ENCODE measurements around the gene GNAZ.

GNAZ gene

GRCh38 chr22:23144432-23144831, 74.1 kb downstream of the GNAZ start:
- DNase-seq (ENCODE audit: low read depth, low spot score) = no peak
- in situ Hi-C loops (cut with HindIII; ENCODE audit: low sequenced_read_pairs) = no loop called here
- no peak overlapping the region for H3K4me3 ChIP-seq (ENCODE audit: low read depth, low read length)
- no peak for TF ChIP-seq CTCF (IDR thresholded peaks at IDR 0.05; ENCODE audit: low read depth, low read length)

- peak; percentile 98 for DNase-seq (ENCODE audit: low read depth, low spot score)
- no peak for TF ChIP-seq CTCF (IDR thresholded peaks at IDR 0.05; ENCODE audit: low read depth, low read length)
- in situ Hi-C loops (cut with HindIII; ENCODE audit: low sequenced_read_pairs) = no loop called here
- H3K4me3 ChIP-seq (ENCODE audit: low read depth, low read length) = peak within 1 kb of the TSS; percentile 59
Observed at GRCh38 chr22:23144932-23145877, 74.9 kb downstream of the GNAZ start, which contains the start of gene RAB36. Gene RAB36, plus strand, starts transcription at chr22:23145477. Its CDS starts 1,140 bp downstream, at chr22:23146617.

GRCh38 chr22:23145878-23146470, 75.7 kb downstream of the GNAZ start:
- in situ Hi-C loops (cut with HindIII; ENCODE audit: low sequenced_read_pairs) = no loop called here
- no peak for TF ChIP-seq CTCF (IDR thresholded peaks at IDR 0.05; ENCODE audit: low read depth, low read length)
- DNase-seq (ENCODE audit: low read depth, low spot score) = no peak
- H3K4me3 ChIP-seq (ENCODE audit: low read depth, low read length) = peak overlapping the region; percentile 59

GRCh38 chr22:23146478-23147205, 76.3 kb downstream of the GNAZ start:
- no peak for DNase-seq (ENCODE audit: low read depth, low spot score)
- H3K4me3 ChIP-seq (ENCODE audit: low read depth, low read length) = no peak overlapping the region
- TF ChIP-seq CTCF (IDR thresholded peaks at IDR 0.05; ENCODE audit: low read depth, low read length) = no peak
- in situ Hi-C loops (cut with HindIII; ENCODE audit: low sequenced_read_pairs) = no loop called here

- in situ Hi-C loops (cut with HindIII; ENCODE audit: low sequenced_read_pairs) = no loop called here
- no peak for TF ChIP-seq CTCF (IDR thresholded peaks at IDR 0.05; ENCODE audit: low read depth, low read length)
- peak; percentile 39 for DNase-seq (ENCODE audit: low read depth, low spot score)
- no peak overlapping the region for H3K4me3 ChIP-seq (ENCODE audit: low read depth, low read length)
Observed at GRCh38 chr22:23147617-23148387, 77.5 kb downstream of the GNAZ start.
